NCI-H345 treated with DMSO at 0.1 percent for 48 hours (cell line): ENCODE results near the gene IDH3B.
A peak's percentile ranks its signal among the peaks of the same experiment; 100 is the strongest.
"Not testable (repeated sequence)": the region's sequence is repeated elsewhere in the genome, so short reads cannot be mapped to it uniquely, and the experiment has no call there.

Experiments
- DNase-seq: peaks from one replicate; lab custom pipeline; 2025; ENCODE audit not compliant: unreplicated experiment; lab: John Stamatoyannopoulos, UW

IDH3B gene

DNA sequence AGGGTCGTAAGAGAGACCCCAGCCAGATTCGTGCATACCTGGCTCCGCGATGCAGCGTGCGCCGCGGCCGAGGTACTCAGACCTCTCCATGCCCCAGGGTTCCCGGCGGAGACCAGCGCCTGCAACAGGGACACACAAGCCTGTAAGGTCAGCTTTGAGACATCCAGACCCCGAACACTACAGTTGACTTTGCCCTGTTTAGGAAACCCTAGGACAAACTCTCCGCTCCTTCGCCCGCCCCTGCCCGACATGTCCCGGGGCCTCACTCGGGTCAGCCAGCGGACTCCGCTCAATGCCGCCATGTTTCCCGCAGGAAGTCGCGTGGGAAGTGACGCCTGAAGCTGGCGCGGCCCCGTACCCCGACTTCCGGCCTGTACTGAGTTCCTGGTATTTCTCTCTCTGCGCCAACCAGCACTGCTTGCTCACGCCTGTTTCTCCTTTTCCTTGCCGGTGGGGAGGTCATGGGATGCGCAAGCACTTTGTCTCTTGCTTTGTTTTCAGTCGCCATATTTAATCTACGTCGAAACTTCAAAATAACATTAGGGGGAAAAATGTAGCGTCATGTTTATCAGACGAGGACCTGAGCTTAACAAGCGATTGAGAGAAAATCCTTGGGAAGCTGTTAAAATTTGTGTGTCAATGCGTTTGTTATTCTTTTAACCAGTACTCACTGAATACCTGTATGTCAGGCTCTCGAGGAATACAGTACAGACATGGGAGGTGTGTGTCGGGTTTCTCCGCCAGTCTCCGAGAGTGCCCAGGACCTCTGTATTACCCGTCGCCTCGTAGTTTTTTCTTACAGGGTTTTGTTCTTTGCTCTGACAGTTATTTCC, at the start of gene IDH3B:
TSS of gene IDH3B (minus strand) at position 330 of the 833 bp plus-strand sequence. CDS start at position 302, 28 bp downstream.
- DNase-seq: peak; percentile 92

- DNase-seq: no peak
Observed at GRCh38 chr20:2713285-2713684, 49.3 kb upstream of the IDH3B start.

GRCh38 chr20:2709205-2709981, 45.4 kb upstream of the IDH3B start:
- no peak for DNase-seq

- no peak for DNase-seq
Observed at GRCh38 chr20:2708665-2709064, 44.6 kb upstream of the IDH3B start.

DNA sequence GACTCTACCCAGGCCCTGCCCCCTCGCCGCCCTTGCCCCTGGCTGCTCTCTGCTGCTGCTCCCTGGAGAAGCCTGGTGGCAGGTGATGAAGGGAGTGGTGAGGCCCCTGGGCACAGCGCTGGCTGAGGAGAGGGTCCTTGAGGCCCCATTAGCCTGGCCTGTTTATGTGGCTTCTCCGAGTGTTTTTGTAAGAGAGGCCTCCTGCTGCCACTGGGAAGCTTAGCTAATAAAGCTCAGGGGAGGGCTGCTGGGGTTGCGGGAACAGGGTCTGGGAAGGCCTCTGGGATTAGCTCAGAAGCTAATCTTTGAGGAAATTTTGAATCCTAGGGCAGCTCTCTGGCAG, 44.0 kb upstream of the IDH3B start:
- DNase-seq: peak; percentile 59

GRCh38 chr20:2707353-2708072, 43.5 kb upstream of the IDH3B start:
- DNase-seq: no peak

GRCh38 chr20:2706688-2707352, 42.8 kb upstream of the IDH3B start:
- DNase-seq: no peak

- no peak for DNase-seq
Observed at GRCh38 chr20:2705931-2706645, 42.1 kb upstream of the IDH3B start.

DNA sequence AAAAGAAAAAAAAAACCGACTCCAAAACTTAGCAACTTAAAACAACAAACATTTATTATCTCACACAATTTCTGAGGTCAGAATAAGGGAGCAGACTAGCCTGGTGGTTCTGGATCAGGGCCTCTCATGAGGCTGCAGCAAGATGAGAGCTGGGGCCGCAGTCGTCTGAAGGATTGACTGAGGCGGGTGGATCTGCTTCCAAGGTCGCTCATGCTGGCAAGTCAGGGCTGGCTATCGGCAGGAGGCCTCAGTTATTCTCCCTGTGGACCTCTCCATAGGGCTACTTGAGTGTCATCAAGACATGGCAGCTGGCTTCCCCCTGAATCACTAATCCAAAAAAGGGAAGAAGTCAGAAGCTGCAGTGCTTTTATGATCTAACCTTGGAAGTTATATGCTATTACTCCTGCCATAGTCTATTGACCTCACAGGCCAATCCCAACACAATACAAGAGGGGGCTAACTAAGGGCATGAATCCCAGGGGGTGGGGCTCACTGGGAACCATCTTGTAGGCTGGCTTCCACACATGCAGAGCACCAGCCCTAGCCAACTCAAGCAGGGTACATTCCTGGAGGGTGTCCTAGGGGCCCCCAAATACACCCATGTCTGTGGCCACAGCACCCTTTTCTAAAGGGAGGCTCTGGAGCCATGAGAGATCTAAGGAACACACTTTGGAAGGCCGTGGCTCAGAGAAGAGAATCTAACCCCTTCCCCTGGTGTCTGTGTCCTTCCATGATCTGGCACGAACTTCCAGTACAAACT, 39.9 kb upstream of the IDH3B start:
- DNase-seq: no peak

GRCh38 chr20:2701671-2702081, 37.7 kb upstream of the IDH3B start:
- no peak for DNase-seq

- no peak for DNase-seq
Observed at GRCh38 chr20:2700913-2701620, 37.1 kb upstream of the IDH3B start.

DNA sequence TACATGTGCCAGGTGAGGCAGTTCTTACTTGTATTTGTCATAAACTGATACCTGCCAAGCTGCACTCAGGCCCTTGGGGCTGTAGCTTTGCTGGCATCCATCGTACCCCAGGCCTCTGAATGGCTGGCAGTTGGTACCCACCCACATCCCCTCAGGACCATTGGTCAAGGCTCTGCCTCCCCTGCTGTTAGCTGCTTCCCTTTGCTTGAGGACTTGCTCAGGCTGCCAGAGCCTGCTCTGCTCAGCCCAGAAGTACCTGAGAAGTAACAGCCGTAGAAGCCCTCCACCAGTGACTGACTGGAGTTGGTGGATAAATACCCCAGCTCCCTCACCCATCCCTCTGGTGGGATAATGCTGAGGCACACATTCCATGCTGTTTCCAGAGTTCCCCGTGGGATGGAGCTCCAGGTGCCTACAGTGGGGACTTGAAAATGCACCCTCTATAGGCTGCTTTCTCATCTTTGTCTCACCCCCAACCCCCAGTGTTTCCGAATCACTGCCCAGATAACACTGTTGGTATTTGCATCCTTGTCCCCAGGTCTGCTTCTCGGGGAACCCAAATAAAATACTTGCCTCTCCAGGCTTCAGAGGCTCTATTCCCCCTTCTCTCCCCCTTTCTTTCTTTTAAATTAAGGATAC, 35.9 kb upstream of the IDH3B start:
- DNase-seq: no peak

GRCh38 chr20:2698912-2699311, 34.9 kb upstream of the IDH3B start:
- DNase-seq: no peak

DNA sequence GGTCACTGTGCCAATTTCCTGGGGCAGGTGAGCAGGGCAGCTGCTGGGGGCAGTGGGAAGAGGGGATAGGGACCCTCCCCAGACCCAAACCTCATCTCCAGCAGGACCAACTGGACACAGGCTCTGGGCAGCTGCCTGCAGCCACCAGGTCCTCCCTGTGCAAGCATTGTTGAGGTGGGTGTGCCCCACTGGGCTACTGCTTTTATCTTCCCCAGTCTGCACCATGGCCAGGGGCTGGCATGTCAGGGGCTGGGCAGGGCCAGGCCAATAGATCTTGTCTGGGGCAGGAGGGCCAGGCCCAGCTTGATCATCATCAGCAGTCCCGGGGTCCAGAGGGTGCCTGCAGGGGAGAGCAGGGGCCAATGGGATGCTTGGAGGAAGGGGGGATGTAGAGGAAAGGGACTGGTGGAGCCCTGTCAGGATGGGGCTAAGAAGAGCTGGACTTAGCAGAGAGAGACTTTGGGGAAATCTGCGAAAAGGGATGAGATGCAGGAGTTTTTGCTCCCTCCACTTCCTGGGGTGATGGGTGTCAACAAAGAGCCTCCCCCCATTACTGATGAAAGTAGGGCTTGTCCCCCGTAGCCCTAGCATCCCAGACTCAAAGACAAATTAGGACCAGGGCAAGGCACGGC, 34.3 kb upstream of the IDH3B start:
- DNase-seq: no peak

DNA sequence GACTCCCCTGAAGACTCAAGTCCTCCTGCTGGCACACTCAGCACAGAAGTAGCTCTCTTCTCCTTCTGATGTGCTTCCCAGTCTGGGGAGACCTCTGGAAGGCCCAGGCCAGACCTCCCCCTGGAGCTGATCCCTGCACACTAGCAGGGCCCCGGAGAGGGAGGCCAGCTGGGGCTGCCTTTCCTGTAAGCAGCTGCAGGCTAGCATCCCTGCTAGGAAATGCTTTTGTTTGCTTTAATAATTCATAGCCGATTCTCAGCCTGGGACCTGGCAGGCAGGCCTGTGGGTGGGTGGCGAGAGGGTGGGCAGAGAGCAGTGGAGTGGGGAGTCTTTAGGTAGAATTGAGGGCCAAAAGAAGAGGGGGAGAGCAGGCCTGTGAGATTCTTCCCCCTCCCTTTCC, 33.8 kb upstream of the IDH3B start:
- DNase-seq: no peak

- no peak for DNase-seq
Observed at GRCh38 chr20:2696646-2697045, 32.6 kb upstream of the IDH3B start.

- not testable (repeated sequence) for DNase-seq
Observed at GRCh38 chr20:2695984-2696525, 32.0 kb upstream of the IDH3B start.
